ENCODE results near the gene IL12RB2. TPM values are rescaled to one million over a fixed set of nuclear protein-coding genes. Genes with fewer than 3 reads are reported as not detected.

The IL12RB2 gene
- total RNA-seq, 1 experiment from 2014 or later, result 0.22 TPM

DNA sequence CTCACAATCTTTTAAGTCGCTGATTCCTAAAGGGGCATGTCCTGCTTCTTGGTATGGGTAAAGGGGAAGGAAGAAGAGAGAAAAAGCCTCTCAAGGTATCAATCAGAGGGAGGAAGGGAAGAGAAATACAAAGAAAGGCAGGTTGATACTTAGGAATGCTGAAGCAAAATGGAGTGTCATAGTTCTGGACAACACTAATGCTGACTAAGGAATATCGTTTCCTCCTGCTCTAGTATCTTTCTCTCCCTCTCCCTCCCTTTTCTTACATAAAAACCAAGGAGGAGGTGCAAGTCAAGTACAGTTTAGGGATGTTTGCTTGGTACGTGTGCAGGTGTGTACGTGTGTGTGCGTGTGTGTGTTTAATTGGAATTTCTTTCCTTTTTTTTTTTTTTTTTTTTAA, 44.9 kb upstream of the IL12RB2 start (continued):
- TF ChIP-seq, protein P1, sequence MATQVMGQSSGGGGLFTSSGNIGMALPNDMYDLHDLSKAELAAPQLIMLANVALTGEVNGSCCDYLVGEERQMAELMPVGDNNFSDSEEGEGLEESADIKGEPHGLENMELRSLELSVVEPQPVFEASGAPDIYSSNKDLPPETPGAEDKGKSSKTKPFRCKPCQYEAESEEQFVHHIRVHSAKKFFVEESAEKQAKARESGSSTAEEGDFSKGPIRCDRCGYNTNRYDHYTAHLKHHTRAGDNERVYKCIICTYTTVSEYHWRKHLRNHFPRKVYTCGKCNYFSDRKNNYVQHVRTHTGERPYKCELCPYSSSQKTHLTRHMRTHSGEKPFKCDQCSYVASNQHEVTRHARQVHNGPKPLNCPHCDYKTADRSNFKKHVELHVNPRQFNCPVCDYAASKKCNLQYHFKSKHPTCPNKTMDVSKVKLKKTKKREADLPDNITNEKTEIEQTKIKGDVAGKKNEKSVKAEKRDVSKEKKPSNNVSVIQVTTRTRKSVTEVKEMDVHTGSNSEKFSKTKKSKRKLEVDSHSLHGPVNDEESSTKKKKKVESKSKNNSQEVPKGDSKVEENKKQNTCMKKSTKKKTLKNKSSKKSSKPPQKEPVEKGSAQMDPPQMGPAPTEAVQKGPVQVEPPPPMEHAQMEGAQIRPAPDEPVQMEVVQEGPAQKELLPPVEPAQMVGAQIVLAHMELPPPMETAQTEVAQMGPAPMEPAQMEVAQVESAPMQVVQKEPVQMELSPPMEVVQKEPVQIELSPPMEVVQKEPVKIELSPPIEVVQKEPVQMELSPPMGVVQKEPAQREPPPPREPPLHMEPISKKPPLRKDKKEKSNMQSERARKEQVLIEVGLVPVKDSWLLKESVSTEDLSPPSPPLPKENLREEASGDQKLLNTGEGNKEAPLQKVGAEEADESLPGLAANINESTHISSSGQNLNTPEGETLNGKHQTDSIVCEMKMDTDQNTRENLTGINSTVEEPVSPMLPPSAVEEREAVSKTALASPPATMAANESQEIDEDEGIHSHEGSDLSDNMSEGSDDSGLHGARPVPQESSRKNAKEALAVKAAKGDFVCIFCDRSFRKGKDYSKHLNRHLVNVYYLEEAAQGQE (IDR thresholded peaks at IDR 0.05; ENCODE audit: low read depth), result no peak

DNA sequence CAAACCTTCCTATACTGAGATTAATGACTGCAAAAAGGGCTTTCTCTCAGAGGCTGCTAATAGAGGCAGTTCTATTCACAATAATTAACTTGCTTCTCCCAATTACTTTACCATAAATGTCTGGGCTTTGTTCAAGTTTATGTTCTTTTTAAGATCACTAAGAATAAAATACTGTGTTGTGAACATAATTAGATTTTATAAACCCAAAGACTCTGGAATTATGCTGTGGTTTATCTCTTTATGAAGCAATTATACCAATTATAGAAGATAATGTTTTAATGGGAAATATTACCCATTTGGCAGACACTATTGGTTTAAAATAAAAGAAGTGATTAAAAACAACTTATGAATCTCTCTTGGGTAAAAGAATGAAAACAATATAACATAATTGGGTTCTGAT, 43.5 kb upstream of the IL12RB2 start:
- ChIA-PET POLR2A (no interaction called here), RAD21 (ENCODE audit: low non-redundant PET in 1 of 2, low total read pairs in 2 of 2, uncharacterized antibody in 2 of 2, unreplicated experiment in 2 of 2) (no interaction called here), CTCF (no interaction called here)
- intact Hi-C loops (cut with micrococcal nuclease), result no loop called here
- no TSS peak for BruUV-seq (replicated peaks)
- ATAC-seq (no peak), DNase-seq (ENCODE audit: low read depth, low spot score) (no peak)
- Histone ChIP-seq H3K27ac (ENCODE audit: low read depth, low read length) (no peak overlapping the region), H3K36me3 (ENCODE audit: control insufficient read depth in 1 of 2, insufficient read depth in 2 of 2, low read length in 2 of 2) (no peaks in the 10 kb centered on the region), H3K9me3 (ENCODE audit: control insufficient read depth in 1 of 2, insufficient read depth in 1 of 2, low read depth in 1 of 2, low read length in 2 of 2) (no peaks in the 10 kb centered on the region), H4K20me1 (ENCODE audit: insufficient read depth) (no peaks in the 10 kb centered on the region), H3K4me1 (ENCODE audit: control insufficient read depth in 1 of 2, insufficient read depth in 2 of 2, low read length in 2 of 2) (no peaks in the 10 kb centered on the region), H3K4me3 (replicated peaks in 1 of 2; ENCODE audit: low read depth in 1 of 2, low read length in 2 of 2) (no peak overlapping the region), H2AFZ (ENCODE audit: low read depth, low read length, poor library complexity, severe bottlenecking) (no peak overlapping the region), H3K9me2 (ENCODE audit: insufficient read depth) (no peaks in the 10 kb centered on the region), H3K4me2 (ENCODE audit: low read length) (no peak overlapping the region), H3K79me2 (ENCODE audit: insufficient read depth, low read length) (no peaks in the 10 kb centered on the region), H3K9ac (ENCODE audit: low read length) (no peak overlapping the region), H3K27me3 (ENCODE audit: insufficient read depth, low read length) (no peaks in the 10 kb centered on the region)
- no peak for TF ChIP-seq SRF (IDR thresholded peaks at IDR 0.05; ENCODE audit: low read depth)
- TF ChIP-seq RAD21 (IDR thresholded peaks at IDR 0.05; ENCODE audit: low read depth), result no peak

DNA sequence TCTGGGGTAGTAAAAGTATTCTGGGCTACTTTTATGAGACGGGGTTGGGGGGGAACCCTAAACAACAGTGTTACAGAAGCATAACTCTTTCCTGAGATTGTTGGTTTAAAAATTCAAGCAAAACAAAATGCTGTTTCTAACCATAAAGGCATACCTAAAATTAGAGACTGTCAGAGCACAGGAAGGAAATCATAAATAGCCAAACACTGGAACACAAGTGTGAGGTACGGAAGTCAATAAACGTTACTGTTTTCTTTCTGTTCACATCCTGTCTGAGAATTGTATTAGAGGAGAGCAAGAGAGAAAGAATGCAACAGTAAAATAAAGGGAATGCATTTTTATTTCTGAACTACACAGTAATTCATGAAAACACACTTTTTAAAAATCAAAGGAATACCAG, 42.8 kb upstream of the IL12RB2 start:
- DNase-seq (ENCODE audit: low read depth, low spot score) (no peak), ATAC-seq (no peak)
- Histone ChIP-seq H3K4me3 (replicated peaks in 1 of 2; ENCODE audit: low read depth in 1 of 2, low read length in 2 of 2) (no peak overlapping the region), H3K4me1 (ENCODE audit: control insufficient read depth in 1 of 2, insufficient read depth in 2 of 2, low read length in 2 of 2) (no peaks in the 10 kb centered on the region), H3K9me3 (ENCODE audit: control insufficient read depth in 1 of 2, insufficient read depth in 1 of 2, low read depth in 1 of 2, low read length in 2 of 2) (no peaks in the 10 kb centered on the region), H4K20me1 (ENCODE audit: insufficient read depth) (no peaks in the 10 kb centered on the region), H3K9me2 (ENCODE audit: insufficient read depth) (no peaks in the 10 kb centered on the region), H2AFZ (ENCODE audit: low read depth, low read length, poor library complexity, severe bottlenecking) (no peak overlapping the region), H3K4me2 (ENCODE audit: low read length) (no peak overlapping the region), H3K27me3 (ENCODE audit: insufficient read depth, low read length) (no peaks in the 10 kb centered on the region), H3K79me2 (ENCODE audit: insufficient read depth, low read length) (no peaks in the 10 kb centered on the region), H3K9ac (ENCODE audit: low read length) (no peak overlapping the region), H3K27ac (ENCODE audit: low read depth, low read length) (no peak overlapping the region), H3K36me3 (ENCODE audit: control insufficient read depth in 1 of 2, insufficient read depth in 2 of 2, low read length in 2 of 2) (no peaks in the 10 kb centered on the region)
- RAD21 ChIA-PET (ENCODE audit: low non-redundant PET in 1 of 2, low total read pairs in 2 of 2, uncharacterized antibody in 2 of 2, unreplicated experiment in 2 of 2), result no interaction called here
- CTCF ChIA-PET, result no interaction called here
- intact Hi-C loops (cut with micrococcal nuclease), result no loop called here
- POLR2A ChIA-PET, result no interaction called here
- no TSS peak for BruUV-seq (replicated peaks)
- TF ChIP-seq CBX3 (IDR thresholded peaks at IDR 0.05; ENCODE audit: low read depth), result no peak
- no peak for TF ChIP-seq SRF (IDR thresholded peaks at IDR 0.05; ENCODE audit: low read depth)
- no peak for TF ChIP-seq TCF7L2 (IDR thresholded peaks at IDR 0.05; ENCODE audit: borderline replicate concordance, extremely low read depth, insufficient read depth, insufficient read length)
- TF ChIP-seq YY1 (IDR thresholded peaks at IDR 0.05; ENCODE audit: extremely low read depth, insufficient replicate concordance, low read depth, low read length), result no peak
- TF ChIP-seq ELF1 (IDR thresholded peaks at IDR 0.05; ENCODE audit: borderline replicate concordance, low read depth), result no peak
- TF ChIP-seq, protein P2, sequence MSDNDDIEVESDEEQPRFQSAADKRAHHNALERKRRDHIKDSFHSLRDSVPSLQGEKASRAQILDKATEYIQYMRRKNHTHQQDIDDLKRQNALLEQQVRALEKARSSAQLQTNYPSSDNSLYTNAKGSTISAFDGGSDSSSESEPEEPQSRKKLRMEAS (IDR thresholded peaks at IDR 0.05), result no peak
